HL-60 (cell line): Measurements from ENCODE around the gene CEP295NL.

Source experiments
- DNase-seq, 2 experiments: peaks; one replicate each; pipeline ENCODE4 v3.0.0-alpha.2; 2010 to 2020; ENCODE audit warnings: low read depth in 1 of 2, low spot score in 1 of 2
- H3K27ac ChIP-seq: fragments of 250-450 bp; sonication (Bioruptor Pico); replicated peaks from 2 replicates; pipeline ENCODE4 v1.5.1; 2020; ENCODE audit warnings: mild to moderate bottlenecking, moderate library complexity
- H3K27me3 ChIP-seq: fragments of 250-450 bp; sonication (Bioruptor Pico); 2 replicates; pipeline ENCODE4 v1.5.1; 2021; ENCODE audit warnings: mild to moderate bottlenecking, moderate library complexity; ENCODE audit not compliant: insufficient read depth, poor library complexity, severe bottlenecking
- H3K4me3 ChIP-seq: replicated peaks from 2 replicates; pipeline ENCODE4 v1.5.1; 2011; ENCODE audit warnings: mild to moderate bottlenecking, control low read depth, low read length; ENCODE audit not compliant: insufficient read depth
- CTCF ChIP-seq: IDR thresholded peaks from one replicate; pipeline ENCODE4 v1.5.1; 2011; ENCODE audit warnings: low read length, control low read depth, inconsistent platforms; ENCODE audit not compliant: insufficient read depth
- GABPA ChIP-seq: IDR thresholded peaks from 2 replicates; pipeline ENCODE4 v1.6.1; 2012; ENCODE audit warnings: low read depth
- POLR2AphosphoS5 ChIP-seq: IDR thresholded peaks from 2 replicates; pipeline ENCODE4 v1.6.1; 2012; ENCODE audit warnings: low read depth
- REST ChIP-seq: IDR thresholded peaks from 2 replicates; pipeline ENCODE4 v1.6.1; 2012; ENCODE audit warnings: low read depth; ENCODE audit not compliant: insufficient replicate concordance
- SPI1 ChIP-seq: IDR thresholded peaks from 2 replicates; pipeline ENCODE4 v1.6.1; 2012; ENCODE audit warnings: low read depth, mild to moderate bottlenecking, borderline replicate concordance

The CEP295NL gene

GRCh38 chr17:78896834-78897663 lies 6.0 kb downstream of the CEP295NL start:
- TF ChIP-seq CTCF (no peak), SPI1 (no peak), REST (no peak), GABPA (no peak), POLR2AphosphoS5 (no peak)
- H3K4me3 ChIP-seq: no peak overlapping the region

GRCh38 chr17:78896091-78896833 lies 6.7 kb downstream of the CEP295NL start:
- no peak overlapping the region for H3K27ac ChIP-seq
- no peak for DNase-seq
- H3K4me3 ChIP-seq: no peak overlapping the region
- no peaks in the 10 kb centered on the region for H3K27me3 ChIP-seq
- TF ChIP-seq GABPA (no peak), POLR2AphosphoS5 (no peak), REST (no peak), SPI1 (no peak), CTCF (no peak)

More at GRCh38 chr17:78896834-78897663, 6.0 kb downstream of the CEP295NL start:
- DNase-seq: no peak
- H3K27me3 ChIP-seq: no peaks in the 10 kb centered on the region
- H3K27ac ChIP-seq: no peak overlapping the region

GRCh38 chr17:78895322-78895721 lies 7.7 kb downstream of the CEP295NL start:
- Histone ChIP-seq H3K27me3 (no peaks in the 10 kb centered on the region), H3K27ac (no peak overlapping the region), H3K4me3 (no peak overlapping the region)
- DNase-seq: no peak
- no peak for TF ChIP-seq SPI1
- TF ChIP-seq CTCF: no peak
- no peak for TF ChIP-seq POLR2AphosphoS5
- no peak for TF ChIP-seq REST
- no peak for TF ChIP-seq GABPA
